GM18951 (cell line): Measurements from ENCODE around the gene RGL1.

ENCODE experiments used
- POLR2A ChIP-seq: IDR thresholded peaks from 4 replicates; pipeline ENCODE4 v1.6.1; 2011; ENCODE audit warnings: mild to moderate bottlenecking; ENCODE audit not compliant: insufficient read length, insufficient read depth; ENCODE audit errors: extremely low read depth
- in situ Hi-C: fragments of 300-500 bp; cut with MboI; formaldehyde crosslinking; loops from one replicate; pipeline ENCODE4 v1.12.0; 2022; ENCODE audit warnings: low sequenced_read_pairs, mixed read lengths, inconsistent platforms; ENCODE audit not compliant: unreplicated experiment

Gene RGL1

GRCh38 chr1:183967914-183968313 lies 163.0 kb downstream of the RGL1 start:
- in situ Hi-C loops, result no loop called here
- TF ChIP-seq POLR2A, result no peak

GRCh38 chr1:183968386-183968785 lies 163.5 kb downstream of the RGL1 start:
- in situ Hi-C loops, result no loop called here
- no peak for TF ChIP-seq POLR2A

GRCh38 chr1:183970516-183971300 lies 165.8 kb downstream of the RGL1 start:
- no peak for TF ChIP-seq POLR2A
- in situ Hi-C loops, result no loop called here

GRCh38 chr1:183975651-183976050 lies 170.7 kb downstream of the RGL1 start:
- in situ Hi-C loops, result no loop called here
- no peak for TF ChIP-seq POLR2A

- in situ Hi-C loops, result no loop called here
- no peak for TF ChIP-seq POLR2A
Observed at GRCh38 chr1:183977717-183978116, 172.8 kb downstream of the RGL1 start.
